Measurements from ENCODE around the gene CDHR5.

GRCh38 chr11:576811-577610 lies 47.7 kb downstream of the CDHR5 start:
- TF ChIP-seq, protein P1, sequence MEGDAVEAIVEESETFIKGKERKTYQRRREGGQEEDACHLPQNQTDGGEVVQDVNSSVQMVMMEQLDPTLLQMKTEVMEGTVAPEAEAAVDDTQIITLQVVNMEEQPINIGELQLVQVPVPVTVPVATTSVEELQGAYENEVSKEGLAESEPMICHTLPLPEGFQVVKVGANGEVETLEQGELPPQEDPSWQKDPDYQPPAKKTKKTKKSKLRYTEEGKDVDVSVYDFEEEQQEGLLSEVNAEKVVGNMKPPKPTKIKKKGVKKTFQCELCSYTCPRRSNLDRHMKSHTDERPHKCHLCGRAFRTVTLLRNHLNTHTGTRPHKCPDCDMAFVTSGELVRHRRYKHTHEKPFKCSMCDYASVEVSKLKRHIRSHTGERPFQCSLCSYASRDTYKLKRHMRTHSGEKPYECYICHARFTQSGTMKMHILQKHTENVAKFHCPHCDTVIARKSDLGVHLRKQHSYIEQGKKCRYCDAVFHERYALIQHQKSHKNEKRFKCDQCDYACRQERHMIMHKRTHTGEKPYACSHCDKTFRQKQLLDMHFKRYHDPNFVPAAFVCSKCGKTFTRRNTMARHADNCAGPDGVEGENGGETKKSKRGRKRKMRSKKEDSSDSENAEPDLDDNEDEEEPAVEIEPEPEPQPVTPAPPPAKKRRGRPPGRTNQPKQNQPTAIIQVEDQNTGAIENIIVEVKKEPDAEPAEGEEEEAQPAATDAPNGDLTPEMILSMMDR (conservative IDR thresholded peaks at IDR 0.05 in 1 of 2, IDR thresholded peaks at IDR 0.05 in 1 of 2; ENCODE audit: low read depth in 1 of 2, low read length in 2 of 2), result no peak
- TF ChIP-seq EZH2 (IDR thresholded peaks at IDR 0.05; ENCODE audit: low read length, missing control alignments), result no peak

Measured in fibroblast of lung (primary cell).